Ovary (tissue), 10 donors: Measurements from ENCODE around the gene SET. TPM values are rescaled to one million over a fixed set of nuclear protein-coding genes. Genes with fewer than 3 reads are reported as not detected.
A peak's percentile ranks its signal among the peaks of the same experiment; 100 is the strongest.
"Not testable (repeated sequence)": the region's sequence is repeated elsewhere in the genome, so short reads cannot be mapped to it uniquely, and the experiment has no call there.

Experiments used
- DNase-seq, 5 donors: peaks; one replicate each; pipeline ENCODE4 v3.0.0-alpha.2; 2019 to 2020
- H3K27ac ChIP-seq, 2 donors: fragments of 200-600 bp; one replicate each; pipeline versions ENCODE4 v1.5.1 to v1.8.0; 2019 to 2022
- H3K27me3 ChIP-seq: fragments of 200-600 bp; one replicate; pipeline ENCODE4 v1.8.0; 2022
- H3K36me3 ChIP-seq: fragments of 200-600 bp; sonication (generic); one replicate; pipeline ENCODE4 v1.5.1; 2019
- H3K4me1 ChIP-seq: one replicate; pipeline ENCODE4 v1.8.1; 2013; ENCODE audit warnings: mild to moderate bottlenecking, moderate library complexity; ENCODE audit not compliant: insufficient read depth
- H3K4me3 ChIP-seq: fragments of 200-600 bp; sonication (generic); one replicate; pipeline ENCODE4 v1.5.1; 2017
- H3K9me3 ChIP-seq, 2 donors: fragments of 200-600 bp in 1 of 2; sonication (generic) in 1 of 2; one replicate each; pipeline versions ENCODE4 v1.5.1 to v1.8.1; 2013 to 2019; ENCODE audit warnings: mild to moderate bottlenecking in 1 of 2, moderate library complexity in 1 of 2
- CTCF ChIP-seq, 3 donors: fragments of 450-650 bp in 2 of 3; fragments of 200-600 bp in 1 of 3; IDR thresholded peaks; one replicate each; pipeline versions ENCODE4 v1.5.1 to v1.8.0; 2016 to 2022; ENCODE audit warnings: antibody characterized with exemption in 3 of 3, mild to moderate bottlenecking in 1 of 3
- EP300 ChIP-seq: sonication (generic); formaldehyde crosslinking; IDR thresholded peaks from one replicate; pipeline ENCODE4 v1.6.1; 2017; ENCODE audit warnings: antibody characterized with exemption
- POLR2A ChIP-seq: fragments of 450-650 bp; IDR thresholded peaks from one replicate; pipeline ENCODE4 v1.6.1; 2017; ENCODE audit warnings: antibody characterized with exemption, mild to moderate bottlenecking, moderate library complexity
- WGBS, 3 donors: extraction: QIAGEN DNeasy Blood & Tissue Kit in 1 of 3; methylation state at CpG; one replicate each; pipeline versions ENCODE4 v1.1.5 to v1.1.7; 2013 to 2017; 5-methylcytosine and 5-hydroxymethylcytosine counted together
- intact Hi-C, 4 donors: fragments of 100-400 bp; cut with DNase I; formaldehyde crosslinking; loops; one replicate each; pipeline versions ENCODE4 v1.11.0 to v1.15.1; 2022 to 2023
- long read RNA-seq, 3 donors: library from polyadenylated mRNA in 2 of 3; unstranded in 2 of 3; transcript quantifications; one replicate each; pipeline ENCODE4 v2.0.0 and lab custom pipeline, GENCODE V29; 2021 to 2026
- polyA plus RNA-seq, 2 donors: library from polyadenylated mRNA; stranded (reverse); fragments of 200-250 nt in 1 of 2; fragments of 350-450 nt in 1 of 2; fragmentation: Illumina TruSeq in 1 of 2; extraction: RNeasy Lipid Tissue Mini Kit (QIAGEN cat#74804) in 1 of 2; gene quantifications; one replicate each; pipeline ENCODE4 v1.2.3, GENCODE V29; 2013 to 2014
- total RNA-seq, 7 donors: library from RNA; depleted of rRNA in 2 of 7; stranded (reverse); fragments of >200 nt in 2 of 7; fragmentation: NEBNext Ultra II Directional in 3 of 7; extraction: Animal tissue kit (Norgen Biotek cat#: 25700) in 3 of 7; gene quantifications; one replicate each; pipeline versions ENCODE4 v1.1.0 to v1.2.4, GENCODE V29; 2016 to 2023
- donor health status: DM: no; HTN: no; CAD: no; lungs with moderate emphysema.
- donor health status: DM: no; HTN: no; CAD: no.
- donor health status: Bipolar disorder and iron deficiency.
- donor health status: DM: yes; HTN: yes; CAD: no.
- donor health status: DM: no; HTN: no; CAD: no.
- donor health status: DM: yes; HTN: yes; CAD: no.

Gene SET
- total RNA-seq (100 to 1,000 TPM; 119 to 328 (median 291) TPM), polyA plus RNA-seq (100 to 1,000 TPM; 147 to 292 TPM)
- long read RNA-seq, donor 1, transcript SET-201 (8 exons, 2,915 nt), result minor isoform, 36 of 148 reads
- long read RNA-seq, donor 1, transcript SET-204 (8 exons, 2,850 nt), result major isoform, 41 of 148 reads
- long read RNA-seq, donor 1, partial matches to known transcripts, result 56 of 148 reads
- long read RNA-seq, donor 1, other reads (novel, unspliced or antisense), result 13 of 148 reads
- long read RNA-seq, donor 2, transcript SET-201 (8 exons, 2,915 nt), result major isoform, 196 of 326 reads
- long read RNA-seq, donor 2, transcript SET-204 (8 exons, 2,850 nt), result minor isoform, 11 of 326 reads
- long read RNA-seq, donor 2, partial matches to known transcripts, result 118 of 326 reads
- long read RNA-seq, donor 2, other reads (novel, unspliced or antisense), result 0 of 326 reads
- long read RNA-seq, donor 3, transcript SET-201 (8 exons, 2,915 nt), result major isoform, 320 of 354 reads
- long read RNA-seq, donor 3, transcript SET-204 (8 exons, 2,850 nt), result minor isoform, 7 of 354 reads
- long read RNA-seq, donor 3, partial matches to known transcripts, result 2 of 354 reads
- long read RNA-seq, donor 3, other reads (novel, unspliced or antisense), result 25 of 354 reads

DNA sequence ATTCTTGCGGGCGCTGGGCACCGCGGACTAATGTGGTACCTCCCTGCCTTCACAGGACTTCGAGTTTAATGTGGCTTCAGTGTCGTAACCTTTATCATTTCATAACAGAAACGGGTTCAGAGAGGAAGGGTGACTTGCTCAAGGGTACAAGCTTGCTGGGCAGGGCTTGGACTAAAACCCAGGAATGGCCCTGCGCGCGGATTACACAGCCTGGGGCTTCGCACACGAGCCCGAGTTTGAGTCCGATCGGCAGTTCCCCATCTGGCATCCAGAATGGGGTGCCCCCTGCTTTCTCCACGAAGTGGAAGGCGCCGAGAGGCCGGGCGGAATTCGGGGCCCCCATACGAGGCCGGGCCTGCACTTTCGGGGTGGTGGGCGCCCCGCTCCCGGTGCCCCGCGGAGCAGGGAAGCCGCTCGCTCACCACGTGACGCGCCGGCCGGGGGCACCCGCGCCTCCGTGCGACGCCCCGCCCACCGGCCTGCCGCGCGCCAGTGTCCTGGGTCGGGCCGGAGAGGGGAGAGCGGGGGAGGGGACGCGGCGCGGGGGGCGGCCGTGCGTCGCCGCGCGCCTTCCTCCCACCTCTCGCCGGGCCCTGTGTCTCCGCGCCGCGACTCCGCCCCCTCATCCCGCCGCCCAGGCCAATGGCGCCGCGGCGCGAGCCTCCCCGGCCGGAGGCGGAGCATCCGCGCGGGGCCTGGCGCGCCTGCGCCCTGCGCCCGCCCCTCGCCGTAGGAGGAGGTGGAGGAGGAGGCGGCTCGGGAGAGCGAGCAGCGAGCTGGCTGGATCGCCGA lies at the start of gene SET:
SET (plus strand) TSS at position 722 of the 792 bp plus-strand sequence. CDS start 361 bp downstream, outside the sequence.
- Histone ChIP-seq H3K4me3 (peak within 1 kb of the TSS; percentile 83), H3K9me3 (no peaks in the 10 kb centered on the region), H3K27me3 (no peaks in the 10 kb centered on the region), H3K36me3 (no peaks in the 10 kb centered on the region), H3K27ac (peak within 1 kb of the TSS; percentile 97 to 100), H3K4me1 (peaks cover 6% of the 10 kb centered on the region)
- no peak for TF ChIP-seq EP300
- peak; percentile 94 for TF ChIP-seq POLR2A
- intact Hi-C loops, result loop anchor here in 1 of 4 donors (2.0 kb wide), 1 partner anchor 136 kb away; the partner anchor contains the start of gene SPTAN1
- 2 to 8% (median 6%) methylated on average over 27 to 93 of the region's 93 CpGs for WGBS, 3 donors
- DNase-seq, result peak; percentile 95 to 97 (median 96)

DNA sequence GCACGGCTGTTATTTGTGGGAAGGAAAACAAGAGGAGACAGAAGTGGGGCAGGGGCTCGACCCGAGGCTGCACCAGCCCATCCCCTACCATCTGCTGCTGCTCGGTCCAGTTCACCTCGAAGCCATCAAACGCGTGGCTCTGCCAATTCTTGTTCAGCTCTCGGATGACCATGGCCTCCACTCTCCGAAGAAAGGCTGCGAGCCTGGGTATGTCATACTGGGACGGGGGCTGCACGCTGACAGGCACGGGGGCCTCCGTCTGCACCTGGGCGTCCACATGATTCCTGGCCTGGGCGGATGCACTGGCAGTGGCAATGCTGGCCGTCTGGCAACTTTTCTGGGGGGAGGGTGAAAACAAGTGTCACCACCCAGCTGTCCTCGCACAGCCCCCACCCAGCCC lies 48.4 kb upstream of the SET start:
- Histone ChIP-seq H3K4me1 (peaks cover 2% of the 10 kb centered on the region), H3K27me3 (no peaks in the 10 kb centered on the region), H3K9me3 (no peaks in the 10 kb centered on the region), H3K36me3 (no peaks in the 10 kb centered on the region), H3K27ac (no peak overlapping the region), H3K4me3 (no peak overlapping the region)
- WGBS, 3 donors, result 87 to 93% (median 90%) methylated on average over 17 to 18 of the region's 18 CpGs
- no peak for DNase-seq
- intact Hi-C loops, result no loop called here
- TF ChIP-seq CTCF (IDR thresholded peaks at IDR 0.05) (no peak), POLR2A (no peak), EP300 (no peak)

- no peaks in the 10 kb centered on the region for H3K36me3 ChIP-seq
- no peaks in the 10 kb centered on the region for H3K27me3 ChIP-seq
- intact Hi-C loops, result no loop called here
- H3K9me3 ChIP-seq, result no peaks in the 10 kb centered on the region
- WGBS, 3 donors, result 81 to 85% (median 83%) methylated on average over 12 of the region's 12 CpGs
- TF ChIP-seq EP300, result no peak
- no peak for TF ChIP-seq CTCF (IDR thresholded peaks at IDR 0.05)
- no peak for TF ChIP-seq POLR2A
- no peak overlapping the region for H3K27ac ChIP-seq
- DNase-seq, result no peak
- no peak overlapping the region for H3K4me3 ChIP-seq
- H3K4me1 ChIP-seq, result no peaks in the 10 kb centered on the region
Measured at GRCh38 chr9:128642675-128643245, 46.3 kb upstream of the SET start.

DNA sequence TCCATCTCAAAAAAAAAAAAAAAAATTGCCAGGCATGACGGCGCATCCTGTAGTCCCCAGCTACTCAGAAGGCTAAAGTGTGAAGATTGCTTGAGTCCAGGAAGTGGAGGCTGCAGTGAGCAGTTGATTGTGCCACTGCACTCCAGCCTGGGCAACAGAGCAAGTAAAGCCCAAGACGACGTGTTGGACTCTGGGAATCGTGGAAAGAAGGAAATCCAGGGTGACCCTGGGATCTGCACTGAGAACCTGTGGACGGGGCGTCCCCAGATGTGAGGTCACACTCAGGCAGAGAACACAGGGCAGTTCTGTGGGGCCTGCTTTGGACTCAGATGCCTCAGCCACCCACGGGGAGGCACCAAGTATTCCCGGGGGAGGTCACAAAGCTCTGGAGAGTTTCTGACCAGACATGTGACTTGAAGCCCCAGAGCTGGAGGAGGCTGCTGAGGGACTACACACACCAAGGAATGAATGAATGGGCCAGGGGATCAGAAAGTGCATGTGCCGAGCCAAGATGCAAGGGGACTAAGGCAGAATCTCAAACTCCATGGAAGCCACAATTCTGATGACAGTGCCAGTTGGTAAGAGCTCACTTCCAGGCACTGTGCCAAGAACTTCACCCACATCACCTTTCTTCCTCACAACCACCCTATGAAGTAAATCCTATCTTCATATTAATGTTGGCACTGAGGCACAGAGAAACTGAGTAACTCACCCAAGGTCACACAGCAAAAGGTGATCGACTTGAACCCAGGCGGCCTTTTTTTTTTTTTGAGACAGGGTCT lies 45.3 kb upstream of the SET start:
- 65 to 70% (median 68%) methylated on average over 12 of the region's 12 CpGs for WGBS, 3 donors
- Histone ChIP-seq H3K4me1 (no peaks in the 10 kb centered on the region), H3K27ac (no peak overlapping the region), H3K4me3 (no peak overlapping the region), H3K9me3 (no peaks in the 10 kb centered on the region), H3K36me3 (no peaks in the 10 kb centered on the region), H3K27me3 (no peaks in the 10 kb centered on the region)
- intact Hi-C loops, result no loop called here
- DNase-seq, result no peak
- TF ChIP-seq CTCF (IDR thresholded peaks at IDR 0.05) (no peak), EP300 (no peak), POLR2A (no peak)

- H3K36me3 ChIP-seq, H3K27me3 ChIP-seq, H3K4me1 ChIP-seq, H3K4me3 ChIP-seq, intact Hi-C loops, H3K27ac ChIP-seq, H3K9me3 ChIP-seq, DNase-seq: not testable (repeated sequence)
- 91 to 96% (median 93%) methylated on average over 9 of the region's 9 CpGs for WGBS, 3 donors
Measured at GRCh38 chr9:128648206-128648605, 40.8 kb upstream of the SET start.
